ENCODE measurements around the gene TSHZ1. TPM values are rescaled to one million over a fixed set of nuclear protein-coding genes. Genes with fewer than 3 reads are reported as not detected.
A peak's percentile ranks its signal among the peaks of the same experiment; 100 is the strongest.

Gene TSHZ1
- total and polyA plus RNA-seq, 4 donors: 4.2 to 6.6 (median 5.6) TPM

DNA sequence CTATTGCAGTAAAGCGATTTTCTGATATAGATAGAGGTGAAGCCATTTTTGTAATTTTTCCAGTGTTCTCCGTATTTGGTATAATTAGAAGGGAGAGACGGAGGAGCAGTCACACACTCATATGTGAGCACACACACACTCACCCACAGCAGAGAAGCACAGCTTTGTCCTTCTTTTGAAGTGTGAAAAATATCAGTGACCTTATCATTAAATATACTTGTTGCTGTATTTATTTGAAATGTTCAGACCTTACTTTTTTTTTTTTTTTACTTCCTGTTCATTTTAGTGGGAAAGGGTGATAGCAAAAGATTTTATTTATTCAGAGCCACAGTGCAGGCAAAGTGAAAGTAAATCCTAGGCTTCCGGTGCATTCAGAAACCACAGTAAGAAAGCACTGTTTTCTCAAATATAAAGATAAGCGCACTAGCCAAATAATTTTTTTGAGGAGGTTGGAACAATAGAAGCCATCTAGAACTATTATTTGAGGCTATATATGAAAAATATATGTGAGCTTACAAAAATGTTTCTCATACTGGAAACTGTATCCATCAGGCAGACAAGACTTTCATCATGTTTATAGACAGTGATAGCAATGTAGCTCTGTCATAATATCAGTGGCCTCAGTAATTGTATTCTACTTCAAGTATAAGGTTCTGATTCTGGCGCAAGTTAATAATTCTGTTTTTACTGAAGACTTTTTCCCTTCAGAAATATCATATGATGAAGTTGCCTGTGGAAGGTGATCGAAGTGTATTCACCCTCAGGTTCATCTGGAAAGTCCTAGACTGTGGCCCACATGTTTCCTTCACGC lies 37.2 kb downstream of the TSHZ1 start (continued):
- TF ChIP-seq, protein P1, sequence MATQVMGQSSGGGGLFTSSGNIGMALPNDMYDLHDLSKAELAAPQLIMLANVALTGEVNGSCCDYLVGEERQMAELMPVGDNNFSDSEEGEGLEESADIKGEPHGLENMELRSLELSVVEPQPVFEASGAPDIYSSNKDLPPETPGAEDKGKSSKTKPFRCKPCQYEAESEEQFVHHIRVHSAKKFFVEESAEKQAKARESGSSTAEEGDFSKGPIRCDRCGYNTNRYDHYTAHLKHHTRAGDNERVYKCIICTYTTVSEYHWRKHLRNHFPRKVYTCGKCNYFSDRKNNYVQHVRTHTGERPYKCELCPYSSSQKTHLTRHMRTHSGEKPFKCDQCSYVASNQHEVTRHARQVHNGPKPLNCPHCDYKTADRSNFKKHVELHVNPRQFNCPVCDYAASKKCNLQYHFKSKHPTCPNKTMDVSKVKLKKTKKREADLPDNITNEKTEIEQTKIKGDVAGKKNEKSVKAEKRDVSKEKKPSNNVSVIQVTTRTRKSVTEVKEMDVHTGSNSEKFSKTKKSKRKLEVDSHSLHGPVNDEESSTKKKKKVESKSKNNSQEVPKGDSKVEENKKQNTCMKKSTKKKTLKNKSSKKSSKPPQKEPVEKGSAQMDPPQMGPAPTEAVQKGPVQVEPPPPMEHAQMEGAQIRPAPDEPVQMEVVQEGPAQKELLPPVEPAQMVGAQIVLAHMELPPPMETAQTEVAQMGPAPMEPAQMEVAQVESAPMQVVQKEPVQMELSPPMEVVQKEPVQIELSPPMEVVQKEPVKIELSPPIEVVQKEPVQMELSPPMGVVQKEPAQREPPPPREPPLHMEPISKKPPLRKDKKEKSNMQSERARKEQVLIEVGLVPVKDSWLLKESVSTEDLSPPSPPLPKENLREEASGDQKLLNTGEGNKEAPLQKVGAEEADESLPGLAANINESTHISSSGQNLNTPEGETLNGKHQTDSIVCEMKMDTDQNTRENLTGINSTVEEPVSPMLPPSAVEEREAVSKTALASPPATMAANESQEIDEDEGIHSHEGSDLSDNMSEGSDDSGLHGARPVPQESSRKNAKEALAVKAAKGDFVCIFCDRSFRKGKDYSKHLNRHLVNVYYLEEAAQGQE (IDR thresholded peaks at IDR 0.05): peak; percentile 36
- TF ChIP-seq JUND (IDR thresholded peaks at IDR 0.05): peak in 1 of 2 donors; percentile 13

DNA sequence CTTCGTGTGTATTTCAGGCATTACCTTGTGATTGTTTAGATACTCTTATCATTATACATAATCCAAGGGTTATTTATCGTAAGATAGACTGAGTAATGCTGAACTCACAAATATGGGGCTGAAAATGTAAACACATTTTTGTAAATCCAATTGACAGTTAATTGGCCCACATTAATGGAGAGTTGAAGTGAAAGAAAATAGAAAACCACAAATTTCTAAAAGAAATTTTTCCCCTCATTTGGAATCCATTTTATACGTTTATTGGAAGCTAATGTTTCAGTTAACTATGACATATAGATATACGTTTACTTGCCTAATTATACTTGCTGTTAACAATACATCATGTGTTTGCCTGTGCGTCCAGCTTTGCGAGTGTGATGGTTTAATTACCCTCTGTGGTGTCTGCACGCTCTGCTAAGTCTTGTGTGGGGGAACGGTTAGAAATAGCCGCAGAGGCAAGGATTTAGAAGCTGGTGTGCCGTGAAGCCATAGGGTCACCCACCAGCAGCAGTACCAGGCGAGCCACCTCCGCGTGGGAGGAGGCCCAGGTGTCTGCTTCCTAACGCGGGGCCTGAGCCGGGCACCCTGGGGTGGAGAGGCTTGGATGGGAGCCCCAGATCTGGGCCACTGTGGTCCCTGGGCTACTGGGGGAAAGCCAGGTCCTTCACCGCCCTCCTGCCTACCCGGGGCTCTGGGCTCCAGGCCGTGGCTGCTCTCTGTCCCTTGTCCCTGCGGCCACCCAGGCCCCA lies 38.0 kb downstream of the TSHZ1 start:
- peak overlapping the region; percentile 77 to 85 for H3K9ac ChIP-seq (ENCODE audit: low read depth in 1 of 2, low read length in 2 of 2)
- WGBS: 87% methylated on average over 20 of the region's 20 CpGs
- no peak for TF ChIP-seq TAF1 (conservative IDR thresholded peaks at IDR 0.05)
- TF ChIP-seq GABPA (IDR thresholded peaks at IDR 0.05 in 1 of 2, conservative IDR thresholded peaks at IDR 0.05 in 1 of 2): no peak
- TF ChIP-seq YY1 (IDR thresholded peaks at IDR 0.05): no peak
- no peak for TF ChIP-seq RAD21 (IDR thresholded peaks at IDR 0.05)
- TF ChIP-seq ZBTB33 (IDR thresholded peaks at IDR 0.05): no peak
- no peak for TF ChIP-seq EGR1 (IDR thresholded peaks at IDR 0.05; ENCODE audit: low read depth in 2 of 2)
- TF ChIP-seq, protein P2, sequence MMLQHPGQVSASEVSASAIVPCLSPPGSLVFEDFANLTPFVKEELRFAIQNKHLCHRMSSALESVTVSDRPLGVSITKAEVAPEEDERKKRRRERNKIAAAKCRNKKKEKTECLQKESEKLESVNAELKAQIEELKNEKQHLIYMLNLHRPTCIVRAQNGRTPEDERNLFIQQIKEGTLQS (IDR thresholded peaks at IDR 0.05): no peak
- TF ChIP-seq, protein P1 (IDR thresholded peaks at IDR 0.05): no peak
- TF ChIP-seq HNF4A (conservative IDR thresholded peaks at IDR 0.05): no peak
- TF ChIP-seq FOXA2 (IDR thresholded peaks at IDR 0.05): no peak
- no peak for TF ChIP-seq NR2F2 (IDR thresholded peaks at IDR 0.05)

More for the DNA sequence above, 38.0 kb downstream of the TSHZ1 start:
- peaks cover 10 to 59% (median 40%) of the 10 kb centered on the region in 4 donors for H3K4me1 ChIP-seq (ENCODE audit: control insufficient read depth in 4 of 4, insufficient read depth in 4 of 4, low read length in 3 of 4)
- H3K27ac ChIP-seq (ENCODE audit: low read depth in 1 of 2, low read length in 2 of 2): peak overlapping the region; percentile 81 to 84
- no peak for DNase-seq (ENCODE audit: low spot score)
- no peaks in the 10 kb centered on the region for H3K9me3 ChIP-seq (ENCODE audit: control insufficient read depth in 4 of 4, low read length in 3 of 4)
- H3K27me3 ChIP-seq (ENCODE audit: control insufficient read depth in 4 of 4, insufficient read depth in 4 of 4, low read length in 3 of 4): no peaks in the 10 kb centered on the region
- H3K4me3 ChIP-seq (ENCODE audit: low read depth in 1 of 3, low read length in 3 of 3): peak overlapping the region in 2 of 3 donors; percentile 44 to 45
- no peaks in the 10 kb centered on the region for H3K36me3 ChIP-seq (ENCODE audit: control insufficient read depth in 4 of 4, insufficient read depth in 3 of 4, low read depth in 1 of 4, low read length in 3 of 4)
